GM23338 (cell line): ENCODE measurements around the gene NUTF2. TPM values are rescaled to one million over a fixed set of nuclear protein-coding genes. Genes with fewer than 3 reads are reported as not detected.
"Not testable (repeated sequence)": the region's sequence is repeated elsewhere in the genome, so short reads cannot be mapped to it uniquely, and the experiment has no call there.

Experiments
- ATAC-seq: fragments of 200-7000 bp; cut with Tn5 transposase; 3 replicates; pipeline ENCODE4 v1.9.1; 2020
- DNase-seq: peaks from one replicate; pipeline ENCODE4 v3.0.0-alpha.2; 2015; ENCODE audit warnings: low spot score
- H2AFZ ChIP-seq: fragments of 200-600 bp; sonication (generic); 2 replicates; pipeline ENCODE4 v1.8.0; 2016; ENCODE audit warnings: antibody characterized with exemption, mild to moderate bottlenecking, moderate library complexity
- H3F3A ChIP-seq: fragments of 200-600 bp; sonication (generic); replicated peaks from 2 replicates; pipeline ENCODE4 v1.8.0; 2017; ENCODE audit warnings: antibody characterized with exemption, mixed run types, low read depth
- H3K27ac ChIP-seq: fragments of 200-600 bp; sonication (generic); 2 replicates; pipeline ENCODE4 v1.6.1; 2016; ENCODE audit warnings: low read depth
- H3K27me3 ChIP-seq: fragments of 200-600 bp; sonication (generic); 2 replicates; pipeline ENCODE4 v1.8.0; 2016; ENCODE audit warnings: mild to moderate bottlenecking, mixed run types, moderate library complexity; ENCODE audit not compliant: insufficient read depth
- H3K36me3 ChIP-seq: fragments of 200-600 bp; sonication (generic); 2 replicates; pipeline ENCODE4 v1.8.0; 2016; ENCODE audit warnings: mild to moderate bottlenecking; ENCODE audit not compliant: insufficient read depth
- H3K4me1 ChIP-seq: fragments of 200-600 bp; sonication (generic); 2 replicates; pipeline ENCODE4 v1.8.0; 2016; ENCODE audit warnings: mild to moderate bottlenecking, moderate library complexity; ENCODE audit not compliant: insufficient read depth
- H3K4me2 ChIP-seq: fragments of 200-600 bp; sonication (generic); 2 replicates; pipeline ENCODE4 v1.7.1; 2017; ENCODE audit warnings: mixed run types
- H3K4me3 ChIP-seq: fragments of 200-600 bp; sonication (generic); 2 replicates; pipeline ENCODE4 v1.6.1; 2016; ENCODE audit warnings: mixed run types
- H3K79me2 ChIP-seq: fragments of 200-600 bp; sonication (generic); replicated peaks from 2 replicates; pipeline ENCODE4 v1.8.0; 2017; ENCODE audit warnings: mild to moderate bottlenecking; ENCODE audit not compliant: insufficient read depth
- H3K9me2 ChIP-seq: fragments of 200-600 bp; sonication (generic); 2 replicates; pipeline ENCODE4 v1.8.0; 2017; ENCODE audit not compliant: insufficient read depth
- H4K20me1 ChIP-seq: fragments of 200-600 bp; sonication (generic); replicated peaks from 2 replicates; pipeline ENCODE4 v1.8.0; 2017; ENCODE audit warnings: mild to moderate bottlenecking; ENCODE audit not compliant: insufficient read depth
- H3K27ac Mint-ChIP-seq: 2 replicates; pipeline ENCODE4 v1.8.0; 2020; ENCODE audit warnings: inconsistent platforms, mild to moderate bottlenecking, moderate library complexity, mixed read lengths
- H3K27me3 Mint-ChIP-seq: 3 replicates; pipeline ENCODE4 v1.8.0; 2022; ENCODE audit warnings: low read depth, mild to moderate bottlenecking, moderate library complexity, mixed read lengths, inconsistent platforms; ENCODE audit not compliant: insufficient read depth, poor library complexity
- H3K36me3 Mint-ChIP-seq: 3 replicates; pipeline ENCODE4 v1.8.0; 2021; ENCODE audit warnings: low read depth, mild to moderate bottlenecking, inconsistent platforms, moderate library complexity, mixed read lengths
- H3K4me1 Mint-ChIP-seq: 3 replicates; pipeline ENCODE4 v1.8.0; 2020; ENCODE audit warnings: mild to moderate bottlenecking, inconsistent platforms, mixed read lengths
- H3K4me3 Mint-ChIP-seq: 3 replicates; pipeline ENCODE4 v1.8.0; 2021; ENCODE audit warnings: moderate library complexity, mild to moderate bottlenecking, inconsistent platforms, mixed read lengths
- H3K9me3 Mint-ChIP-seq: 3 replicates; pipeline ENCODE4 v1.8.0; 2020; ENCODE audit warnings: moderate library complexity, mild to moderate bottlenecking, inconsistent platforms, mixed read lengths
- CREB1 ChIP-seq: fragments of 250-450 bp; sonication (Bioruptor Pico); IDR thresholded peaks from 2 replicates; pipeline ENCODE4 v1.5.0; 2020; ENCODE audit warnings: low read depth, mild to moderate bottlenecking, moderate library complexity
- EZH2 ChIP-seq: fragments of 200-600 bp; sonication (generic); IDR thresholded peaks from one replicate; pipeline ENCODE4 v1.8.0; 2017; ENCODE audit warnings: antibody characterized with exemption, mild to moderate bottlenecking, low read depth; ENCODE audit not compliant: unreplicated experiment
- EZH2phosphoT487 ChIP-seq: fragments of 200-600 bp; sonication (generic); IDR thresholded peaks from one replicate; pipeline ENCODE4 v1.8.1; 2018; ENCODE audit warnings: antibody characterized with exemption; ENCODE audit not compliant: unreplicated experiment
- POLR2AphosphoS5 ChIP-seq: IDR thresholded peaks from 2 replicates; pipeline ENCODE4 v1.6.1; 2016; ENCODE audit warnings: antibody characterized with exemption, low read depth
- ZNF331 ChIP-seq: fragments of 250-450 bp; sonication (Bioruptor Pico); IDR thresholded peaks from 2 replicates; pipeline ENCODE4 v1.5.0; 2020; ENCODE audit warnings: low read depth, mild to moderate bottlenecking, moderate library complexity
- polyA plus RNA-seq: library from polyadenylated mRNA; unstranded; fragments of >200 nt; fragmentation: Nextera tagmentation; extraction: Ambion mirVana; gene quantifications from 2 replicates; pipeline ENCODE4 v1.2.1, GENCODE V29; 2016
- total RNA-seq: library from RNA; depleted of rRNA; stranded (reverse); fragments of >200 nt; shearing (Covaris generic); gene quantifications from 2 replicates; pipeline ENCODE4 v1.2.3, GENCODE V29; 2014
- TF ChIP-seq, protein P1 (sequence below): fragments of 250-450 bp; sonication (Bioruptor Pico); IDR thresholded peaks from 2 replicates; pipeline ENCODE4 v1.5.0; 2020; ENCODE audit warnings: mild to moderate bottlenecking, moderate library complexity
- TF ChIP-seq, protein P2 (sequence below), 2 experiments: fragments of 200-600 bp in 1 of 2; sonication (generic) in 1 of 2; conservative IDR thresholded peaks; 2 replicates each; pipeline versions ENCODE4 v1.5.1 to v1.6.1; 2016 to 2017; ENCODE audit warnings: antibody characterized with exemption in 2 of 2, low read depth in 2 of 2, mild to moderate bottlenecking in 2 of 2, moderate library complexity in 1 of 2
- TF ChIP-seq, protein P3 (sequence below): IDR thresholded peaks from one replicate; pipeline ENCODE4 v1.6.1; 2018; ENCODE audit warnings: antibody characterized with exemption; ENCODE audit not compliant: unreplicated experiment

Gene NUTF2
- total and polyA plus RNA-seq, 2 experiments from 2014 or later, result 321 to 391 TPM

GRCh38 chr16:67834242-67834614 lies 12.5 kb upstream of the NUTF2 start (continued):
- TF ChIP-seq ZNF331 (CRISPR knock-in tag), result no peak
- TF ChIP-seq, protein P1, sequence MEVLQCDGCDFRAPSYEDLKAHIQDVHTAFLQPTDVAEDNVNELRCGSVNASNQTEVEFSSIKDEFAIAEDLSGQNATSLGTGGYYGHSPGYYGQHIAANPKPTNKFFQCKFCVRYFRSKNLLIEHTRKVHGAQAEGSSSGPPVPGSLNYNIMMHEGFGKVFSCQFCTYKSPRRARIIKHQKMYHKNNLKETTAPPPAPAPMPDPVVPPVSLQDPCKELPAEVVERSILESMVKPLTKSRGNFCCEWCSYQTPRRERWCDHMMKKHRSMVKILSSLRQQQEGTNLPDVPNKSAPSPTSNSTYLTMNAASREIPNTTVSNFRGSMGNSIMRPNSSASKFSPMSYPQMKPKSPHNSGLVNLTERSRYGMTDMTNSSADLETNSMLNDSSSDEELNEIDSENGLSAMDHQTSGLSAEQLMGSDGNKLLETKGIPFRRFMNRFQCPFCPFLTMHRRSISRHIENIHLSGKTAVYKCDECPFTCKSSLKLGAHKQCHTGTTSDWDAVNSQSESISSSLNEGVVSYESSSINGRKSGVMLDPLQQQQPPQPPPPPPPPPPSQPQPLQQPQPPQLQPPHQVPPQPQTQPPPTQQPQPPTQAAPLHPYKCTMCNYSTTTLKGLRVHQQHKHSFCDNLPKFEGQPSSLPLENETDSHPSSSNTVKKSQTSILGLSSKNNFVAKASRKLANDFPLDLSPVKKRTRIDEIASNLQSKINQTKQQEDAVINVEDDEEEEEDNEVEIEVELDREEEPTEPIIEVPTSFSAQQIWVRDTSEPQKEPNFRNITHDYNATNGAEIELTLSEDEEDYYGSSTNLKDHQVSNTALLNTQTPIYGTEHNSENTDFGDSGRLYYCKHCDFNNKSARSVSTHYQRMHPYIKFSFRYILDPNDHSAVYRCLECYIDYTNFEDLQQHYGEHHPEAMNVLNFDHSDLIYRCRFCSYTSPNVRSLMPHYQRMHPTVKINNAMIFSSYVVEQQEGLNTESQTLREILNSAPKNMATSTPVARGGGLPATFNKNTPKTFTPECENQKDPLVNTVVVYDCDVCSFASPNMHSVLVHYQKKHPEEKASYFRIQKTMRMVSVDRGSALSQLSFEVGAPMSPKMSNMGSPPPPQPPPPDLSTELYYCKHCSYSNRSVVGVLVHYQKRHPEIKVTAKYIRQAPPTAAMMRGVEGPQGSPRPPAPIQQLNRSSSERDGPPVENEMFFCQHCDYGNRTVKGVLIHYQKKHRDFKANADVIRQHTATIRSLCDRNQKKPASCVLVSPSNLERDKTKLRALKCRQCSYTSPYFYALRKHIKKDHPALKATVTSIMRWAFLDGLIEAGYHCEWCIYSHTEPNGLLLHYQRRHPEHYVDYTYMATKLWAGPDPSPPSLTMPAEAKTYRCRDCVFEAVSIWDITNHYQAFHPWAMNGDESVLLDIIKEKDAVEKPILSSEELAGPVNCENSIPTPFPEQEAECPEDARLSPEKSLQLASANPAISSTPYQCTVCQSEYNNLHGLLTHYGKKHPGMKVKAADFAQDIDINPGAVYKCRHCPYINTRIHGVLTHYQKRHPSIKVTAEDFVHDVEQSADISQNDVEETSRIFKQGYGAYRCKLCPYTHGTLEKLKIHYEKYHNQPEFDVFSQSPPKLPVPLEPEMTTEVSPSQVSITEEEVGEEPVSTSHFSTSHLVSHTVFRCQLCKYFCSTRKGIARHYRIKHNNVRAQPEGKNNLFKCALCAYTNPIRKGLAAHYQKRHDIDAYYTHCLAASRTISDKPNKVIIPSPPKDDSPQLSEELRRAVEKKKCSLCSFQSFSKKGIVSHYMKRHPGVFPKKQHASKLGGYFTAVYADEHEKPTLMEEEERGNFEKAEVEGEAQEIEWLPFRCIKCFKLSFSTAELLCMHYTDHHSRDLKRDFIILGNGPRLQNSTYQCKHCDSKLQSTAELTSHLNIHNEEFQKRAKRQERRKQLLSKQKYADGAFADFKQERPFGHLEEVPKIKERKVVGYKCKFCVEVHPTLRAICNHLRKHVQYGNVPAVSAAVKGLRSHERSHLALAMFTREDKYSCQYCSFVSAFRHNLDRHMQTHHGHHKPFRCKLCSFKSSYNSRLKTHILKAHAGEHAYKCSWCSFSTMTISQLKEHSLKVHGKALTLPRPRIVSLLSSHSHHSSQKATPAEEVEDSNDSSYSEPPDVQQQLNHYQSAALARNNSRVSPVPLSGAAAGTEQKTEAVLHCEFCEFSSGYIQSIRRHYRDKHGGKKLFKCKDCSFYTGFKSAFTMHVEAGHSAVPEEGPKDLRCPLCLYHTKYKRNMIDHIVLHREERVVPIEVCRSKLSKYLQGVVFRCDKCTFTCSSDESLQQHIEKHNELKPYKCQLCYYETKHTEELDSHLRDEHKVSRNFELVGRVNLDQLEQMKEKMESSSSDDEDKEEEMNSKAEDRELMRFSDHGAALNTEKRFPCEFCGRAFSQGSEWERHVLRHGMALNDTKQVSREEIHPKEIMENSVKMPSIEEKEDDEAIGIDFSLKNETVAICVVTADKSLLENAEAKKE (CRISPR knock-in tag), result no peak

DNA sequence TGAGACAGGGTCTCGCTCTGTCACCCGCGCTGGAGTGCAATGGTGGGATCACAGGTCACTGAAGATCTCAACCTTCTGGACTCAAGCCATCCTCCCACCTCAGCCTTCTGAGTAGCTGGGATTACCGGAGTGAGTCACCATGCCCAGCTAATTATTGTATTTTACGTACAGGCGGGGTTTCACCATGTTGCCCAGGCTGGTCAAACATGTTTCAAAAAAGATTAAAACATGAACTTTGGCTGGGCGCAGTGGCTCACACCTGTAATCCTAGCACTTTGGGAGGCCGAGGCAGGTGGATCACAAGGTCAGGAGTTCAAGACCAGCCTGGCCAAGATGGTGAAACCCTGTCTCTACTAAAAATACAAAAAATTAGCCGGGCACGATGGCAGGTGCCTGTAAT lies 9.5 kb upstream of the NUTF2 start:
- not testable (repeated sequence) for H3K4me3 Mint-ChIP-seq, H3K36me3 ChIP-seq, H3K36me3 Mint-ChIP-seq, H3K9me3 Mint-ChIP-seq, H3K9me2 ChIP-seq, ATAC-seq, H2AFZ ChIP-seq, DNase-seq, H3K27me3 ChIP-seq, H3K4me1 ChIP-seq, H3F3A ChIP-seq, H3K27ac Mint-ChIP-seq, H3K4me2 ChIP-seq, H3K4me3 ChIP-seq, H3K79me2 ChIP-seq, H4K20me1 ChIP-seq, H3K27ac ChIP-seq
- H3K4me1 Mint-ChIP-seq, result peaks cover 18% of the 10 kb centered on the region
- peaks cover 13% of the 10 kb centered on the region for H3K27me3 Mint-ChIP-seq

DNA sequence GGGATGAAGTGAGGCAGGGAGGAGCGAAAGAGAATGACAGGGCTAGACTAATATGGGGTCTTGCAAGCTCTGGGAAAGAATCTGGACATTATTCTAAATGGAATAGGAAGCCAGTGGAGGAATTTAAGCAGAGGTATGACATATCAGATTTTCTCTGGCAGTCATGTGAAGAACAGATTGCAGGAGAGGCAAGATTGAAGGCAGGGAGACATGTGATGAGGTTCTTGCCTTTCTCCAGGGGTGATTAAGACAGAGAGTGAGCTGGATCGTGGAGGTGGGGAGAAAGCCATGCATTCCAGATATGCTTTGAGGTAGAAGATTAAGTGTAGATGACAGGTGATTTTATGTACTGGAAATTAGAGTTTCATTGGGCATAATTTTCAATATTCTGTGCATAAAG lies 8.9 kb upstream of the NUTF2 start:
- DNase-seq (no peak), ATAC-seq (no peak)
- H3K27me3 ChIP-seq, result no peaks in the 10 kb centered on the region
- H3K36me3 ChIP-seq, result no peaks in the 10 kb centered on the region
- Mint-ChIP-seq H3K9me3 (no peaks in the 10 kb centered on the region), H3K27ac (no peak overlapping the region), H3K27me3 (peaks cover 15% of the 10 kb centered on the region), H3K36me3 (no peaks in the 10 kb centered on the region), H3K4me3 (no peak overlapping the region), H3K4me1 (peaks cover 14% of the 10 kb centered on the region)
- H3K27ac ChIP-seq, result no peak overlapping the region
- H3F3A ChIP-seq, result peaks cover 4% of the 10 kb centered on the region; the same call in 1 of the 2 replicates
- H3K4me1 ChIP-seq, result 0 out of 2 replicates have a peak, but pooled peaks cover 3% of the 10 kb centered on the region
- no peaks in the 10 kb centered on the region for H4K20me1 ChIP-seq
- no peak overlapping the region for H3K4me2 ChIP-seq
- no peaks in the 10 kb centered on the region; the same call in 1 of the 2 replicates for H3K79me2 ChIP-seq
- H3K9me2 ChIP-seq, result no peaks in the 10 kb centered on the region
- no peak overlapping the region for H3K4me3 ChIP-seq
- no peak overlapping the region for H2AFZ ChIP-seq
- TF ChIP-seq, protein P2, sequence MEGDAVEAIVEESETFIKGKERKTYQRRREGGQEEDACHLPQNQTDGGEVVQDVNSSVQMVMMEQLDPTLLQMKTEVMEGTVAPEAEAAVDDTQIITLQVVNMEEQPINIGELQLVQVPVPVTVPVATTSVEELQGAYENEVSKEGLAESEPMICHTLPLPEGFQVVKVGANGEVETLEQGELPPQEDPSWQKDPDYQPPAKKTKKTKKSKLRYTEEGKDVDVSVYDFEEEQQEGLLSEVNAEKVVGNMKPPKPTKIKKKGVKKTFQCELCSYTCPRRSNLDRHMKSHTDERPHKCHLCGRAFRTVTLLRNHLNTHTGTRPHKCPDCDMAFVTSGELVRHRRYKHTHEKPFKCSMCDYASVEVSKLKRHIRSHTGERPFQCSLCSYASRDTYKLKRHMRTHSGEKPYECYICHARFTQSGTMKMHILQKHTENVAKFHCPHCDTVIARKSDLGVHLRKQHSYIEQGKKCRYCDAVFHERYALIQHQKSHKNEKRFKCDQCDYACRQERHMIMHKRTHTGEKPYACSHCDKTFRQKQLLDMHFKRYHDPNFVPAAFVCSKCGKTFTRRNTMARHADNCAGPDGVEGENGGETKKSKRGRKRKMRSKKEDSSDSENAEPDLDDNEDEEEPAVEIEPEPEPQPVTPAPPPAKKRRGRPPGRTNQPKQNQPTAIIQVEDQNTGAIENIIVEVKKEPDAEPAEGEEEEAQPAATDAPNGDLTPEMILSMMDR (conservative IDR thresholded peaks at IDR 0.05; ENCODE audit: low read depth in 2 of 2), result no peak
- TF ChIP-seq POLR2AphosphoS5 (no peak), ZNF331 (CRISPR knock-in tag) (no peak), EZH2phosphoT487 (no peak), EZH2 (no peak), CREB1 (CRISPR knock-in tag) (no peak)
- TF ChIP-seq, protein P3, sequence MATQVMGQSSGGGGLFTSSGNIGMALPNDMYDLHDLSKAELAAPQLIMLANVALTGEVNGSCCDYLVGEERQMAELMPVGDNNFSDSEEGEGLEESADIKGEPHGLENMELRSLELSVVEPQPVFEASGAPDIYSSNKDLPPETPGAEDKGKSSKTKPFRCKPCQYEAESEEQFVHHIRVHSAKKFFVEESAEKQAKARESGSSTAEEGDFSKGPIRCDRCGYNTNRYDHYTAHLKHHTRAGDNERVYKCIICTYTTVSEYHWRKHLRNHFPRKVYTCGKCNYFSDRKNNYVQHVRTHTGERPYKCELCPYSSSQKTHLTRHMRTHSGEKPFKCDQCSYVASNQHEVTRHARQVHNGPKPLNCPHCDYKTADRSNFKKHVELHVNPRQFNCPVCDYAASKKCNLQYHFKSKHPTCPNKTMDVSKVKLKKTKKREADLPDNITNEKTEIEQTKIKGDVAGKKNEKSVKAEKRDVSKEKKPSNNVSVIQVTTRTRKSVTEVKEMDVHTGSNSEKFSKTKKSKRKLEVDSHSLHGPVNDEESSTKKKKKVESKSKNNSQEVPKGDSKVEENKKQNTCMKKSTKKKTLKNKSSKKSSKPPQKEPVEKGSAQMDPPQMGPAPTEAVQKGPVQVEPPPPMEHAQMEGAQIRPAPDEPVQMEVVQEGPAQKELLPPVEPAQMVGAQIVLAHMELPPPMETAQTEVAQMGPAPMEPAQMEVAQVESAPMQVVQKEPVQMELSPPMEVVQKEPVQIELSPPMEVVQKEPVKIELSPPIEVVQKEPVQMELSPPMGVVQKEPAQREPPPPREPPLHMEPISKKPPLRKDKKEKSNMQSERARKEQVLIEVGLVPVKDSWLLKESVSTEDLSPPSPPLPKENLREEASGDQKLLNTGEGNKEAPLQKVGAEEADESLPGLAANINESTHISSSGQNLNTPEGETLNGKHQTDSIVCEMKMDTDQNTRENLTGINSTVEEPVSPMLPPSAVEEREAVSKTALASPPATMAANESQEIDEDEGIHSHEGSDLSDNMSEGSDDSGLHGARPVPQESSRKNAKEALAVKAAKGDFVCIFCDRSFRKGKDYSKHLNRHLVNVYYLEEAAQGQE, result no peak
